ENCODE data around the gene FBXL19.

Gene FBXL19

DNA sequence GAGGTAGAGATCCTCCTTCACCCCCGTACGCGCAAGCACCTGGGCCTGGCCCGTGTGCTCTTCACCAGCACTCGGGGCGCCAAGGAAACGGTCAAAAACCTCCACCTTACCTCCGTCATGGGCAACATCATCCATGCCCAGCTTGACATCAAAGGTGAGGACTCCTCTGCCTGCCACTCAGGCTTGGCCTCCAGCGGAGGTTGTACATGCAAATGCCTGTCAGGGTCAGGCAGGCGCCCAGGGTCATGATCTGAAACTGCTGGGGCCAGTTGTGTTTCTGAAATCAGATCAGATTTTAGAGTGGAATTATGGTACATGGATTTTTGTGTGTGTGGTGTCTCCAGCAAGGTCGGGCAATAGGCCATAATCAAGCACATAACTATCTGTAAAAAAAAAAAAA lies 38.0 kb downstream of the FBXL19 start:
- in situ Hi-C loops (cut with HindIII; ENCODE audit: low sequenced_read_pairs): no loop called here

DNA sequence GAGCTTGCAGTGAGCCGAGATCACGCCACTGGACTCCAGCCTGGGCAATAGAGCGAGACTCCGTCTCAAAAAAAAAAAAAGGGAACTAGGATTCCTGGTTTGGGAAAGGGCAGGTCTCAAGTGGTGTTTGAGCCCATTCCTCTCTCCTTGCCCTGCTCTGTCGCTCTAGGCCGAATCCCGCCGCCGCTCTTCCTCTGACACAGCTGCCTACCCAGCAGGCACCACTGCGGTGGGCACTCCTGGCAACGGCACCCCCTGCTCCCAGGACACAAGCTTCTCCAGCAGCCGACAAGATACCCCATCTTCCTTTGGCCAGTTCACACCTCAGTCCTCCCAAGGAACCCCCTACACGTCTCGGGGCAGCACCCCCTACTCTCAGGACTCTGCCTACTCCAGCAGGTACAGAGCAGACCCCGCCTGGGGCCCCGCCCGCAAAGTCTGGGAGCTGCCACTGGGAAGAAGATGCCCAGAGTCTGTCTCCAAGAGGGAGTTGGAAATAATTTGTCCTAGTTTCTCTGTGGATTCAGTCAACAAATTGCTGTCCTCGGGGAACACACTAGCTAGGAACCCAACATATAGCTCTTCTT lies 40.6 kb downstream of the FBXL19 start:
- in situ Hi-C loops (cut with HindIII; ENCODE audit: low sequenced_read_pairs): no loop called here

DNA sequence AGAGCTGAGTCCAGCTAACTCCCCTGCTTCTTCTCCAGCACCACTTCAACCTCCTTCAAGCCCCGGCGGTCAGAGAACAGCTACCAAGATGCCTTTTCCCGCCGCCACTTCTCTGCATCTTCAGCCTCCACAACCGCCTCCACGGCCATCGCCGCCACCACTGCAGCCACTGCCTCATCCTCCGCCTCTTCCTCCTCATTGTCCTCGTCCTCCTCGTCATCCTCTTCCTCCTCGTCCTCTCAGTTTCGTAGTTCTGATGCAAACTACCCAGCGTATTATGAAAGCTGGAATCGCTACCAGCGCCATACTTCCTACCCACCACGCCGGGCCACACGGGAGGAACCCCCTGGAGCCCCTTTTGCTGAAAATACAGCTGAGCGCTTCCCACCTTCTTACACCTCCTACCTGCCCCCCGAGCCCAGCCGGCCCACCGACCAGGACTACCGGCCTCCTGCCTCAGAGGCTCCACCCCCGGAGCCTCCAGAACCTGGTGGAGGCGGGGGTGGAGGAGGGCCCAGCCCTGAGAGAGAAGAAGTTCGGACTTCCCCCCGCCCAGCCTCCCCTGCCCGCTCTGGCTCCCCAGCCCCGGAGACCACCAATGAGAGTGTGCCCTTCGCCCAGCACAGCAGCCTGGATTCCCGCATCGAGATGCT lies 41.3 kb downstream of the FBXL19 start:
- in situ Hi-C loops (cut with HindIII; ENCODE audit: low sequenced_read_pairs): no loop called here

DNA sequence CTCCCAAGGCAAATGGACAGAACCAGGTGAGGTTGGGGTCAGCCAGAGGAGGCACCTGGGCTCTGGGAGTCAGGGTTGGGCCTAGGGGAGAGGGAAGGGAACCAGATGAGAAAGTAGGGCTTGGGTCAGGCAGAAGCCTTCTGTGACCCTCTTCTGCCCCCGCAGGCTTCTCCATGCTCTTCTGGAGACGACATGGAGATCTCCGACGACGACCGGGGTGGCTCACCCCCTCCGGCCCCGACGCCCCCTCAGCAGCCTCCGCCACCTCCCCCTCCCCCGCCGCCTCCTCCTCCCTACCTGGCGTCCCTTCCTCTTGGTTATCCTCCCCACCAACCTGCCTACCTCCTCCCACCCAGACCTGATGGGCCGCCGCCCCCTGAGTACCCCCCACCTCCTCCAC lies 42.1 kb downstream of the FBXL19 start:
- in situ Hi-C loops (cut with HindIII; ENCODE audit: low sequenced_read_pairs): no loop called here

DNA sequence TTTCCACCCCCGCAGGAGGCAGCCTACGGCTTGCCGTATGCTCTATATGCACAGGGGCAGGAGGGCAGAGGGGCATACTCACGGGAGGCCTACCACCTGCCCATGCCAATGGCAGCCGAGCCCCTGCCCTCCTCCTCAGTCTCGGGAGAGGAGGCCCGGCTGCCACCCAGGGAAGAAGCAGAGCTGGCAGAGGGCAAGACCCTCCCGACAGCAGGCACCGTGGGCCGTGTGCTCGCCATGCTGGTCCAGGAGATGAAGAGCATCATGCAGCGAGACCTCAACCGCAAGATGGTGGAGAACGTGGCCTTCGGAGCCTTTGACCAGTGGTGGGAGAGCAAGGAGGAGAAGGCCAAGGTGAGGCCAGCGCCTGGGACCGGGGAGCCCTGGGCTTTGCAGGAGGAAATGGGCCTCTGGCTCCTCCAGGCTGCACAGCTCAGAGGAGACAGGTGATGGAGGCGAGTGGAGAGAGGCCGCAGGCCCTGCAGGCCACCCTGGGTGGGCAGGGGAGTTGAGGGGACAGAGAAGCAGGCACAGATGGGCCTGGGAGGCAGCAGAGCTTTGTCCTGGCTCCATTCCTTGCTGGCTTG lies 42.8 kb downstream of the FBXL19 start:
- in situ Hi-C loops (cut with HindIII; ENCODE audit: low sequenced_read_pairs): no loop called here

DNA sequence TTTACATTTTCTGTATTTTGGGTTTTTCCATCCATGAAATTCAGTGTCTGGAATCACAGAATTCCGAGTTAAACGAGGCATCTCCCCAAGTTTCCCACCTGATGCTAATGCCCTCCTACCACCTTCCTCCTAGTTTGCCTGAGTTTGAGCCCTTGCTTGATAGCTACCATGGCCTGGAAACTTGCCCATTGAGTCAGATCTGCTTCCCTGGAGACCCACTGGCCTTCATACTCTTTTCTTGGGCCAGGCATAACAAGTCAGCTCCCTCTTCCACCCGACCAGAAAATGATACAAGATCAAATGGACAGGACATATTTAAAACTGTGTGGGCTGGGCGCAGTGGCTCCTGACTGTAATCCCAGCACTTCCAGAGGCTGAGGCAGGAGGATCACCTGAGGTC lies 44.4 kb downstream of the FBXL19 start:
- in situ Hi-C loops (cut with HindIII; ENCODE audit: low sequenced_read_pairs): no loop called here

DNA sequence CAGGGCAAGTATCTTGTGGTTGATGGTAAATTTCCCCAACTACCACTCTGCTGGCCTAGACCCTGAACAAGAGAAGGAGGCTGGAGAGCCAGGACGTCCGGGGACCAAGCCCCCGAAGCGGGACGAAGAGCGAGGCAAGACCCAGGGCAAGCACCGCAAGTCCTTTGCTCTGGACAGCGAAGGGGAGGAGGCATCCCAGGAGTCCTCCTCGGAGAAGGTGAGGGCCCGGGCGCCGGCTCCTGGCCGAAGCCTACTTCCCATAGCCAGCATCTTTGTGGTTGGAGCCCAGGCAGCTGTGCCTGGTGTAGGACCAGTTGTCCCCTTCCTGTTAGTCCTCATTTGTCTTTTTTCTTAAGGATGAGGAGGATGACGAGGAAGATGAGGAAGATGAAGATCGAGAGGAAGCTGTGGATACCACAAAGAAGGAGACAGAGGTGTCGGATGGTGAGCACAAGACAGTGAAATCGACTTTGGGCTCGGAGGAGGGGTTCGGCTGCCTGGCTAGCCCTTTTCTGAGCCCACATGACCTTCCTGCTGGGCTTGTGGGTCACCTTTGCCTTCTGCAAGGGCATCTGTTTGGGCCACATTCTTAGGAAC lies 46.0 kb downstream of the FBXL19 start:
- in situ Hi-C loops (cut with HindIII; ENCODE audit: low sequenced_read_pairs): no loop called here

DNA sequence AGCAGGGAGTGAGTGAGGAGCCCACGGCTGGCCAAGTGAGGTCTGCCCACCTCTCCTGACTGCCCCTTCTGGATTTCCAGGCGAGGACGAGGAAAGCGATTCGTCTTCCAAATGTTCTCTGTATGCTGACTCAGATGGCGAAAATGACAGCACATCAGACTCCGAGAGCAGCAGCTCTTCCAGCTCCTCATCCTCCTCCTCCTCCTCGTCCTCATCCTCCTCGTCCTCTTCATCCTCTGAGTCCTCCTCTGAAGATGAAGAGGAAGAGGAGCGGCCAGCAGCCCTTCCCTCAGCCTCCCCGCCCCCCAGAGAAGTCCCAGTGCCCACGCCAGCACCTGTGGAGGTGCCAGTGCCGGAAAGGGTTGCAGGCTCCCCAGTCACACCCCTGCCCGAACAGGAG lies 47.9 kb downstream of the FBXL19 start:
- in situ Hi-C loops (cut with HindIII; ENCODE audit: low sequenced_read_pairs): no loop called here

DNA sequence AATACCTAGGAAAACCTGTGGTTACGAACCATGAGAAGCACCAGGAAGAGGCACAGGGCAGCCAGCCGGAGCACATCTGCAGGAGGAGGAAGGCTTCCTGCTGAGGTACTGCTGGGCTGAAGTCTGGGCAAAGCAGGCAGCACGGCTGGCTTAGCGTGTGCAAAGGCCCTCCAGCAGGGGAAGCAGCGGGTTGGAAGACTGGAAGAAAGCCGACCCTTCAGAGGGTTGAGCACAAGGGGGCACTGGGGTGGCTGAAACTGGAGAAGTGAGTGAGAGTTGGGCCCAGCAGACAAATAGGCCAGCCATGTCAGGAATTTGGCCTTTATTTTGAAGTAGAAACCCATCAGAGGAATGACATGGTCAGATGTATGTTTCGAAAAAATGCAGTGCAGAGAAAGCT lies 49.5 kb downstream of the FBXL19 start:
- in situ Hi-C loops (cut with HindIII; ENCODE audit: low sequenced_read_pairs): no loop called here

DNA sequence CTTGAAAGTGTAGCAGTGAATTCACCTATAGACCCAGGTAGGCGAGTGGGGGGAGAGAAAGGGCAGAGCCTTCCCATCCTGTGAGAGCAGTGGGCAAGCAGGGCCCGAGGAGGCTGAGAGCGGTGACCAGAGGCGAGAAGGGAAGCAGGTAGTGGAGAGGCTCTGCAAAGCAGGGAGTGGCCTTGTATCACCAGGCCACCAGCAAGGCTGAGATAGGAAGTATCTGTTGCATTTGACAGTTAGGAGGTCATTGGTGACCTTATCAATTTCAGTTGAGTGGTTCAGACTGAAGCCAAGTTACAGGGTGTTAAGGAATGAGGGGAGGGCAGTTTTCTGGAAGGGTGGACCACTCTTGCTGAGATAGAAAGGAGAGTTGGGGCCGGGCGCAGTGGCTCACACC lies 51.0 kb downstream of the FBXL19 start:
- in situ Hi-C loops (cut with HindIII; ENCODE audit: low sequenced_read_pairs): no loop called here

DNA sequence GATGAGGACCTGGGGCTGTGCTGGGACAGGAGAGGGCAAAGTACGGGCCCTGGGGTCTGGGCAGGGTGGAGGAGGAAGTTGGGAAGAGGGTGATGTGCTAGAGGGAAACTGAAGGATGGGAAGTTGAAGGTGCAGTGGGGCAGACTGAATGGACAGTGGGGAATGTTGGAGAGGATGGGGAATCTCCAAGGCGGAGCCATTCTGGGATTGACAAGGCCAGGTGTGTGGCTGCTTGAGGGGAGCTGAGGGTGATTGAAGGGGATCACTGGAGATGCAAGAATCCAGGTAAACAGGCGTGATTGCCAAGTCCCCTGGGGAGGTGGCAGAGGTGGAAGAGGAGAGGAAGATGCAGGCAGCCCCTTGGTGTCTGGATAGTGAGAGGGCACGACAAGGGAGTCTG lies 53.1 kb downstream of the FBXL19 start:
- in situ Hi-C loops (cut with HindIII; ENCODE audit: low sequenced_read_pairs): no loop called here

DNA sequence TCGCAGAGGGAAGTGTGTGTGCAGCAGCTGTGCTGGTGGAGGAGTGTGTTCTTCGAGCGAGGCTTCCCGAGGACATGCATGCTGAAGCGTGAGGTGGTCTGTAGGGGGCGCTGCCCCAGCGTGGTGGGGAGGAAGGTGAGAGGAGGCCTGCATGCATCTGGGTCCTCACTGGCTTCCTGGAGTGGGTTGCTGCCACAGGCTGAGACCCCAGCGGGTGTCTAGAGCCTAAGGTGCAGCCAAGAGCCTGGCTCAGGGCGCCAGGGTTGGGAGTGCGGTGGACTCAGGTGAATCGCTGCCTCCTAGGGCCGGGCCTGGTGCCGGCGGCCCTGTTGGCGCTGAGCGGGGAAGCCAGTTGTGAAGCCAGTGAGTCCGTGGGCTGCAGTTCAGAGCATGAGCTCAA lies 54.1 kb downstream of the FBXL19 start:
- in situ Hi-C loops (cut with HindIII; ENCODE audit: low sequenced_read_pairs): no loop called here

DNA sequence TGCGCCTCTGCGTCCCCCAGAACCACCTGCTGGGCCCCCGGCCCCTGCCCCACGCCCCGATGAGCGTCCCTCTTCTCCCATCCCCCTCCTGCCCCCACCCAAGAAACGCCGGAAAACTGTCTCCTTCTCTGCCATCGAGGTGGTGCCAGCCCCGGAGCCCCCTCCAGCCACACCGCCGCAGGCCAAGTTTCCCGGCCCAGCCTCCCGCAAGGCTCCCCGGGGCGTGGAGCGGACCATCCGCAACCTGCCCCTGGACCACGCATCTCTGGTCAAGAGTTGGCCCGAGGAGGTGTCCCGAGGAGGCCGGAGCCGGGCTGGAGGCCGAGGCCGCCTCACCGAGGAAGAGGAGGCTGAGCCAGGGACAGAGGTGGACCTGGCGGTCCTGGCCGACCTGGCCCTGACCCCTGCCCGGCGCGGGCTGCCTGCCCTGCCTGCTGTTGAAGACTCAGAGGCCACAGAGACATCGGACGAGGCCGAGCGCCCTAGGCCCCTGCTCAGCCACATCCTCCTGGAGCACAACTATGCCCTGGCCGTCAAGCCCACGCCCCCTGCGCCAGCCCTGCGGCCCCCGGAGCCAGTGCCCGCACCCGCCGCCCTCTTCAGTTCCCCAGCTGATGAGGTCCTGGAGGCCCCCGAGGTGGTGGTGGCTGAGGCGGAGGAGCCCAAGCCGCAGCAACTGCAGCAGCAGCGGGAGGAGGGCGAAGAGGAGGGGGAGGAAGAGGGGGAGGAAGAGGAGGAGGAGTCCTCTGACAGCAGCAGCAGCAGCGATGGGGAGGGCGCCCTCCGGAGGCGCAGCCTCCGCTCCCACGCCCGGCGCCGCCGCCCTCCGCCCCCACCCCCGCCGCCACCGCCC lies 56.0 kb downstream of the FBXL19 start:
- in situ Hi-C loops (cut with HindIII; ENCODE audit: low sequenced_read_pairs): no loop called here

DNA sequence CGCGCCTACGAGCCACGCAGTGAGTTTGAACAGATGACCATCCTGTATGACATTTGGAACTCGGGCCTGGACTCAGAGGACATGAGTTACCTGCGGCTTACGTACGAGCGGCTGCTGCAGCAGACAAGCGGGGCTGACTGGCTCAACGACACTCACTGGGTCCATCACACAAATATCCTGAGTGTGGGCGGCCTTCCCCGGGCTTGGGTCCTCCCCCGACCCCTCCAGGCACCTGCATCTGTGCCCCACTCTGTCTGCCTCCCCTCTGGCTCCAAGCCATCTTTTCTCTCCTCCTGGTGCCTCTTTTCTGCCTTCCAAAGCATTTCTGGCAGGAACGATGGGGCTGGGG lies 56.6 kb downstream of the FBXL19 start:
- in situ Hi-C loops (cut with HindIII; ENCODE audit: low sequenced_read_pairs): no loop called here

DNA sequence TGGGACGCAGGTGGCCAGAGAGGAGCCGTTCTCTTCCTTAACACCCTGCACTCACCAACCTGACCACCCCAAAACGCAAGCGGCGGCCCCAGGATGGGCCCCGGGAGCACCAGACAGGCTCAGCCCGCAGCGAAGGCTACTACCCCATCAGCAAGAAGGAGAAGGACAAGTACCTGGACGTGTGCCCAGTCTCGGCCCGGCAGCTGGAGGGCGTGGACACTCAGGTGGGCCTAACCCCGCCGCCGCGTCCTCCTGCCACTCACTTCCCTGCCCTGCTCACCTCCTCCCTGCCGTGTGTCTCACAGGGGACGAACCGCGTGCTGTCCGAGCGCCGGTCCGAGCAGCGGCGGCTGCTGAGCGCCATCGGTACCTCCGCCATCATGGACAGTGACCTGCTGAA lies 57.1 kb downstream of the FBXL19 start:
- in situ Hi-C loops (cut with HindIII; ENCODE audit: low sequenced_read_pairs): no loop called here

DNA sequence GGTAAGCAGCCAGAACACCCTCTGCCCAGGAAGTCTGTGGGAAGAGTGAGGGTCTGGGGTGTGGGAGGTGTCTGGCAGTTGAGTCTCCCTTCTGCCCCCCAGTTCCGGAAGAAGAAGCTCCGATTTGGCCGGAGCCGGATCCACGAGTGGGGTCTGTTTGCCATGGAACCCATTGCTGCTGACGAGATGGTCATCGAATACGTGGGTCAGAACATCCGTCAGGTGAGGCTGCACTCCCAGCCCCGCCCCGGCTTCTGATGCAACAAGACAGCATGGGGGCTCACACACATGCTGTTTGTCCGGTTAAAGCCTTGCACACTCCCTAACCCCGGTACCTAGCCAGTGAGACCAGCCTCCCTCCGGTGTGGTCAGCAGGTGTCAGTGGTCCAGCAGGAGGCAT lies 57.6 kb downstream of the FBXL19 start:
- in situ Hi-C loops (cut with HindIII; ENCODE audit: low sequenced_read_pairs): no loop called here

DNA sequence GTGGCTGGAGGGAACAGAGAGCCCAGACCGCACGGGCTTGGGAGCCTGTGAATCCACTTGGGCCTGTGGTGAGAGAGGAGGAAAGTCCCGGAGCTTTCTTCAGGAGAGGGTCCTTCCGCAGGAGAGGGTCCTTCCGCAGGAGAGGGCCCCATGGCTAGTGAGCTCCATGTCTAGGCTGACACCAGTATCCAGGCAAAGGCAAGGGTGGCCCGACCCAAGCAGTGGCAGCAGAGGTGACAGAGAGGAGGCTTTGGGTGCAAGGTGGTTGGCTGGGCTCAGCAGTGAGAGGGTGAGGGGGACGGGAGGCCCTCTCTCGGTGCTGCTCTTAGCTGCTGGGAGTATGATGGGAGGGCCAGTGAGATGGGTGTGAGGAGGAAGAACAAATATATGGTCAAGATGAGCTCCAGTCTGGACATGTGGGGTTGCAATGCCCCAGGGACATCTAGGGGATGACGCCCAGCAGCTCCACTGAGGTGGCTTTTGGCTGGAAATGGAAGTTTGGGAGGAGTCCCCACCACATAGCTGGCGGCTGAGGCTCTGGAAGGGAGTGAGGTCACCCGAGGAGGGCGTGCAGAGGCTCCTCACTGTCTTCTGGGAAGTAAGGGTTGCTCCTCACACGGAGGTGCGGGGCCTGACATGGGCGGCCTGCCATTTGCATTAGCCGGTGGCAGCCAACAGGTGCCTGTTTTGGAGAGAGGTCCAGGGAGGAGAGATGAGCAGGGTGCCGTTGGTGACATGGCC lies 59.3 kb downstream of the FBXL19 start:
- in situ Hi-C loops (cut with HindIII; ENCODE audit: low sequenced_read_pairs): no loop called here

DNA sequence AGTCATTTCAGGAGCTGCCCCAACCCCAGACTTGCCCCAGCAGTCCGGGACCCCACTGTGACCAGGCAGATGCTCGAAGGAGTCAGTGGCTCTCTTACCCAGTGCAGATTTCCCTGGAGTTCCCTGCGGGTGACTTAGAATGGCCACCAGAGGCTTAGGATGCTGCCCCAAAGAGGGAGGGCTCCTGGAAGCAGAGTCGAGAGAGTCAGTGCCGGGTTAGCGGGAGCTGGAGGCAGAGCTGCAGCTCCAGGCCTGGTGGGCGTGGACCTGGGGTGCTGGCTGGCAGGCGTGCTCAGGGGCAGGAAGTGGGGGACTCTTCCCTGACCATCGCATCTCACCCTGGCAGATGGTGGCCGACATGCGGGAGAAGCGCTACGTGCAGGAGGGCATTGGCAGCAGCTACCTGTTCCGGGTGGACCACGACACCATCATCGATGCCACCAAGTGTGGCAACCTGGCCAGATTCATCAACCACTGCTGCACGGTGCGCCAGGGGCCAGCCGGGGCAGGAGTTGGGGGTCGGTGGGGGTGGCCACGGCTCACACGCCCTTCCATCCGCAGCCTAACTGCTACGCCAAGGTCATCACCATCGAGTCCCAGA lies 60.0 kb downstream of the FBXL19 start:
- in situ Hi-C loops (cut with HindIII; ENCODE audit: low sequenced_read_pairs): no loop called here

DNA sequence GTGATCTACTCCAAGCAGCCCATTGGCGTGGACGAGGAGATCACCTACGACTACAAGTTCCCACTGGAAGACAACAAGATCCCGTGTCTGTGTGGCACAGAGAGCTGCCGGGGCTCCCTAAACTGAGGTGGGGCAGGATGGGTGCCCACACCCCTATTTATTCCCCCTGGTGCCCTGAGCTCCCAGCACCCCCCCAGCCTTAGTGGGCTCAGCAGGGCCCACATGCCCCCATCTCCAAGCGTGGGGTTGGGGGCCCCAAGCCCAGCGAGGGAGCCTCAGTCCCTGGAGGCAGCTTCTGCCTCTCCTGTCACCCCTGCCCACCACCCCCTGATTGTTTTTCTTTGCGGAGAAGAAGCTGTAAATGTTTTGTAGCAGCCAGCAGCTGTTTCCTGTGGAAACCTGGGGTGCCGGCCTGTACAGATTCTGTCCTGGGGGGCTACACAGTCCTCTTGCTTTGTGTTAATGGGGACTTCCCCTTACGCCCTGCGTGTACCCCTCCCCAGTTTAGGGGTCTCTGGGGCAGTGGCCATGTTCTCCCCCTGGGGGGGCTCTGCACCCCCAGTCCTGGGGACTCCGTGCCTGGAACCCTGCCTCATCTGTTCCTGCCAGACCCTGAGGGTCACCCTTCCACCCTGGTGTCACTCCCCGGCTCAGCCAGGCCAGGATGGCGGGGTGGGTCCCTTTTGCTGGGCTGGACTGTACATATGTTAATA lies 60.7 kb downstream of the FBXL19 start:
- in situ Hi-C loops (cut with HindIII; ENCODE audit: low sequenced_read_pairs): no loop called here
